HG03280 (cell line): Measurements from ENCODE around the gene TMEM213.

ENCODE experiments used
- ATAC-seq: cut with Tn5 transposase; IDR thresholded peaks from one replicate; pipeline ENCODE4 v1.9.1; 2021; ENCODE audit warnings: mild to moderate bottlenecking, moderate library complexity; ENCODE audit not compliant: unreplicated experiment

Gene TMEM213

DNA sequence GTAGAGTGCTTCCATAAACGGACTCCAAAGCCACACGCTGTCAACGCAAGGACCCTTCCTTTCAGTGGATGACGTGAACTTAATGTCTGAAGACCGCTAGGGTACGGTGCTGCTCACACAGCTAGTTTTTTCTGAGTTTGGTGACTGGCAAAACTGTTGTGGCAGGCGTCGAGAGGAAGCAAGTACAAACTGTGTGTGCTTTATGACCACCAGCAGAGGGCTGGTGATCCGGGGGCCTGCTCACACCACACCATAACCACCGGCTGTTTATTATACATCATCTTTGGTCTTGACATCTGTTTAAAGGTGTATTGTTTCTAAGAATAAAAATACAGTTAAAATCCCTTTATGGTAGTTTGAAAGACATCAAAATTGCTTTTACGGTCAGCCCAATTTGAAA is 37.3 kb downstream of the TMEM213 start:
- no peak for ATAC-seq

DNA sequence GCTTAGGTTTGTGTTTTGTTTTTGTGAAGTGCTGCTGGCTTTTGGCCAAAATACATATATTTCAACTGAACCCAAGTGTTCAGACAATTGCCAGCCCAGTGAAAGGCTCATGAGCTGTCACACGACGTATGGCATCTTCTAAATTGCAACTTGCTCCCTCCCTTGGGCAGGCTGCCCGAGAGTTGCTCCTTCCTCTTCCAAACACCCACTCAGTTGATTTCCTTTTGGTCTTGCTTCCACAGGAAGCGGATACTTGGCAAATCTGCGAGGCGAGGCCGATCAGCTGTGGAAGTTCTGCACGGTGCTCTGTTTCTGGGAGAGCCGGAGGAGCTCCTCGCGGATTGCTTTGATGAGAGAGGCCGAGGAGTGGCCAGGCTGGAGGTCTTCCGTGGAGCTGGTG is 39.8 kb downstream of the TMEM213 start:
- no peak for ATAC-seq

DNA sequence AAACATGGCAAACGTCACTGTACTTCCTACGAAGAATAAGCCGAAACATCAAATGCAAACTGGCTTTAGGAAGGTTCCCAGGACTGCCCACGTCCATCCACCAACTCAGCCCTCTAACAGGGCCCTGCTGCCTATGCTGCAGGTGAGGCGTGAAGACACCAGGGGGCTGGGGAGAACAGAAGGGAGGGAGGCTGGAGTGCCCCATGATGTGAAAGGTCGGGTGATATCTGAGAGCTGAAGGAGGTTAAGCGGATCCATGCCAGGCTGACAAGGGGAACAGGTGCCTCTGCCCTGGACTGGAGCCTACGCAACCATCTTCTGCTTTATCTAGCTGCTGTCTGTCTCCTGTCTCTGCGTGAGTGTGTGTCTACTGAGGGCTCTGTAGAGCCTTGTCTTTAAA is 40.4 kb downstream of the TMEM213 start:
- ATAC-seq: no peak

DNA sequence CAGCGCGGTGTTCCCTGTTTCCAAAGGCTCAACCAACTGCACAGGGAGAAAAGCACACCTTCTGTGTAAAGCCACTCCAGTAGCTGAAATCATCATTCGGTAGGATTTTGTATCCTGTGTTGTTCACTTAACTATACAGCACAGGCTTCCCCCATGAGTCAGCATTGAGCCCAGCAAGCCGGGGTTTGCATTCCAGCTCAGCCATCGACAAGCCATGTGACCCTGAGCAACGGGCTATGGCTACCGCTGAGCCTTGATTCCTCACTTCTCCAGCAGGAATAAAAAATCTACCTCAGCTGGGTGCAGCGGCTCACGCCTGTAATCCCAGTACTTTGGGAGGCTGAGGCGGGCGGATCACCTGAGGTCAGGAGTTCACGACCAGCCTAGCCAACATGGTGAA is 44.3 kb downstream of the TMEM213 start:
- no peak for ATAC-seq

DNA sequence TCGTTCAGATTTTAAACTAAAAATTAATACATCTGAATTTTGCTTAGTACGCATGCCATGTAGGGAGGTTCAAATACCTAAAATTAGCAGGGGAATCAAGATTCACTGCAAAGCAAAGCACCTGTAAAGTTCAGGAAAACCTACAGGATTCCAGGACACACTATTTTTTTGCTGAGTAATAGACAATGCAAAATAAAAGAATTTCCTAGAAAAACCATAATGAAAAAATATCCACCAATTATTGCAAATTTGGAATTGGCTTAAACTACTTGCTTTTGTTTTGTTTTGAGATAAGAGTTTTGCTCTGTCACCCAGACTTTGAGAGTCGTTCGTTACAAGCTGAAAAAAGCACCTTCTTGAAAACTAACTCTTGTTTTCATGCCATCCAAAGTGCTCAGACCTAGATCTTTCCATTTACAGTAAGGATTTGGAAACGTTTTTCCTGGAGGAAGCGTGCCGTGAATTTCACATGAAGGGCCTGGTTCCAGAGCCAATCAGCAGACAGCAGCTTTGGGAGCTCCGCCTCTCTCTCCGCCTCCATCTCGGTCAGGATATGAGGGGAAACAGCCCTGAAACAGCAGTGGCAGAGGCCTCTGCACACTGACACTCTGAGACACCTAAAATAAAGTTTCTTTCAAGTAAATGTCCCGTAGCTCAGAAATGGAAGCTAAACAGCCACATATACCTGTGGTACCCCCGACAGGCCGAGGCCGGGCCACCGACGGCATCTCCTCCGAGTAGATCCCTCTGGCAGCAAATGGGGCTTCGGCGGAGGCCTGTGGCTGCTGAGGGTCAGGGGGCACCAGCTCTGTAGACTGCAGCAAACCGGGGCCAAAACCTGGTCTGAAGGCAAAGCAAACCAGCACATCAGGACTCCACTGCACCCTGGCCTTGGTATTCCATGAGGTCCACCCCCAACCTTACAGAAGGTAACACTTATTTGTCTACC is 46.1 kb downstream of the TMEM213 start:
- ATAC-seq: no peak

DNA sequence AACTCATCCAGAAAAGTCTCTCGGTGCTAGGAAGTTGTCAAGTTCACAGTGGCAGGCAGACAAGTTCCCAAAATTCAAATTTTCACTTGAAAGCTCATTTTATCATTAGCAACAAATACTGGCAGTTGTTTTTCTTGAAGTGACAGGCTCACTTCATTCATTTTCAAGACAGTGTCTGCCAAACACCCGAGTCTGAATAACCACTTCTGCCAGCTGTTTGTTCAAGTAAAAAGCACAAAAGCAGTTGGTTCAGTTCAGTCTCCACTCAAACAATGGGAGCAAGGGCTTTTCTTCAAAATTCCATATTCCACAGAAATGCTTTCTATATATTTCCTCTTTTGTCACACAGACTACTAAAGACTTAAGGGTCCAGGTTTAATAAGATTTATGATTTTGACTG is 47.9 kb downstream of the TMEM213 start:
- ATAC-seq: no peak

DNA sequence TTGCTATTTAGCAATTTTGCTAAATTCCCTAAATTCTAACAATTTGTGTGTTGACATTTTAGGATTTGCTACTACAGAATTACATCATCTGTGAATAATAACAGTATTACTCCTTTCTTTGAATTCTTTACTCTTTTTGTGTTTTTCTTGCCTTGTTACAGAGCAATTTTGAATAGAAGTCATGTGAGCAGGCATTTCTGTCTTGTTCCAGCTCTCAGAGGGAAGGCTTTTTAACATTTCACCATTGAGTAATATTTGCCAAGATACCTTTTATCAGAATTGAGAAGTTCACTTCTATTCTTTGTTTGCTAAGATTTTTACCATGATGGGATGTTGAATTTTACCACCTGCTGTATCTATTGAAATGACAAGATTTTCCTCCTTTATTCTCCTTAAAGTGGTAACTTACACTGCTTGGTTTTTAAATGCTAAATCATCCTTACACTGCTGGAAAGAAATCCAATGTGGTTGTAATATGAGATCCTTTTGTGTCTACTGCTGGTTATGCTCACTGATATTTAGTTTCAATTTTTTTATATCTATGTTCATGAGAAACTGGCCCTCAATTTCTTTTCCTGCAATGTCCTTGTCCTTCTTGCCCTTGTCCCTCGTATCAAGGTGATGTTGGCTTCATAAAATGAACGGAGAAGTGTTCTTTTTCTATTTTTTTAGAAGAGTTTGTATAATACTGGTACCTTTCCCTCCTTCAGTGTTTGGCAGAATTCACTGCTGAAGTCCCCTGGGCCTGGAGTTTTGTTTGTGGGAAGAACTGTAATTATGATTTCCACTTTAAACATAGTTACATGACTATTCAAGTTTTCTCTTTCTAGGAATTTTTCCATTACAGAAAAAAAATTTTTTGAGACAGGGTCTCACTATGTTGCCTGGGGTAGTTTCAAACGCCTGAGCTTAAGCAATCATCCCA is 50.5 kb downstream of the TMEM213 start:
- no peak for ATAC-seq

DNA sequence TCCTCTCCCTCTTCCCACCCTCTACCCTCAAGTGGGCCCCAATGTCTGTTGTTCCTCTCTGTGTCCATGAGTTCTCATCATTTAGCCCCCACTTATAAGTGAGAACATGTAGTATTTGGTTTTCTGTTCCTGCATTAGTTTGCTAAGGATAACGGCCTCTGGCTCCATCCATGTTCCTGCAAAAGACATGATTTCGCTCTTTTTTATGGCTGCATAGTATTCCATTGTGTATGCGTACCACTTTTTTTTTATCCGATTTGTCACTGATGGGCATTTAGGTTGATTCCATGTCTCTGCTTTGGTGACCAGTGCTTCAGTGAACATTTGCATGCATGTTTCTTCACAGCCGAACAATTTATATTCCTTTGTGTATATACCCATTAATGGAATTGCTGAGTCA is 51.9 kb downstream of the TMEM213 start:
- no peak for ATAC-seq

DNA sequence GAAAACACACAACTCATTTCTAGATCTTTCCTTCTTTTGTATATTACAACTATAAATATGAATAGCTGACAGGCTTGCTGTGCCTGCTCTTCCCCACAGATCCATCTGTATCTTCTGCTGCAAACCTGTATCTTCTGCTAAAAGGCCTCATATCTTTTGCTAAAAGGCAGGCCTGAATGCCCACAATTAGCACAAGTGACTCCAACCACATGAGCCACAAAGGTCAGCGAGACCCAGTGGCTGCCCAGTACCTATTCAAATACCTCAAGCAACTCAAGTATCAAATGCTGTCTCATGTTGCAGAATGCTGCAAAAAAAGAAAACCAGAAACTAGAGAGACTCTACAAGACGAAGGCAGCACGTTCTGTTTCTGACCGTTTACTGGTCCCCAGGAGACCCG is 54.7 kb downstream of the TMEM213 start:
- ATAC-seq: no peak

DNA sequence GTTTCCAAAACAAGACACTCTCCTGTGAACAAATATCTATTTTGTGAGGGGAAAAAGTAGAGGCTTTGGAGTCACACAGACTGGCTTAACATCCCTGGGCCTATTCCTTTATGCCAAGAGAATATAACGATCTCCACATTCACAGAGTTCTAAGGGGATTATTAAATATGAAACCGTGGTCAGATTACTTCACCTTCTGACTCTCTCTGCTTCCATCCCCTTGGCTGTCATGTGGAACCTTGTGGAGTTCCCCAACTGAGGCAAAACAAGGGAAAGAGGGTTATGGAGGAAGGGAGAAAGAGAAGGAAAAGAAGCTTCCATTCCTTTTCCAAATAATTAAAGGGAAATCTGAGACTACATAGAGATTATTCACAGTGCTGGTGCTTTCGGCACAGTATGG is 55.7 kb downstream of the TMEM213 start:
- no peak for ATAC-seq

DNA sequence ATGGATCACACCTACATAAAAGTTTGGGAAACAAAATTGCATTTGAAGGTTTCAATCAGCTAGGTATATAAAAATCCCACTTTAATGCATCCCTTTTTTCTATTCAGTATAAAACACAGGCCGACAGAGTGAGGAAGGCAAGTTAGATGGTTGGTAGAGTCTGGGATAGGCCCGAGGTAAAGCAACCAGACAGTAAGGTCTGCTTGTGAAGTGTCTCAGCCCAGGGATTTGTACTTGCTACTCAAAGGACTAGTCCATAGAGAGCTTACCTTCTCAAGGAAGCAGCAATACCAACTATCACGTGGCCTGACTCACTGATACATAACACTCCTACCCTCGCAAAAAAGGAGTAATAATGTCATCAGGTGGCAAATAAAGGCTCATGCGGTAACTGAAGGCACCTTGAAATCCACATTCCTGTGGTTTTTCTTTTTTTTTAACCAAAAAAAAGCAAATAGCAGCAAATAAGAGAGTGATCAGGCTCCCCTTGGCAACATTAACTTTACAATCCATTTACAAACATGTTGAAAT is 56.4 kb downstream of the TMEM213 start:
- ATAC-seq: no peak

DNA sequence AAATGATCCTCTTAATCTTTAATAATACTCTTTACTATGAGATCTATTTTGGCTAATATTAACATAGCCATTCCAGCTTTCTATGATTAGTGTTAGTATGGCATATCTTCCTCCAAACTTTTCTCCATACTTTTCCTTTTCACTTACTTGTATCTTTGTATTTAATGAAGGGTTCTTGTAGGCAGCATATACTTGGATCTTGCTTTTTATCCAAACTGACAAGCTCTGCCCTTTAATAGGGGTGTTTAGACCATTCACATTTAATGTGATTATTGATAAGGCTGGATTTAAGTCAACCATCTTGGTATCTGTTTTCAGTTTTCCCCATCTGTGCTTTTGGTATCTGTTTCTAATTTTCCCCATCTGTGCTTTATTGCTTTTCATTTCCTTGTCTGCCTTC is 59.9 kb downstream of the TMEM213 start:
- ATAC-seq: no peak

DNA sequence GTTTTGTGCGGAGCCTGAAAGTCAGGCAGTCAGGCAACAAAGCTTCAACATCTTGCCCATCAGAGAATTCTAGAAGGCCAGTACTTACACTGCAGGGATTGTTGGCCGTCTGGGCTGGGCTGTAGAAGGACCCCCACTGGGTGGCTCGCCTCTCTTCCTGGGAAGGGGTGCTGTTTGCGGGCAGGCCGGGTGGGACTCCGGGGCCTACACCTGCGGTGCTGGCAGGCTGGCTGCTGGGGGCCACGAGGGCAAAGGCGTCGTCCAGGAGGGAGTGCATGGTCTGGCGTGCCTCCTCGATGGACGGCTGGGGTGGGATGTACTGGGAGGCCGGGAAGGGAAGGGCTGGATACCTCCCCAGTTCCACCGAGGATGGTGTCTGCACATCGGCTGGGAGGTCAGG is 63.3 kb downstream of the TMEM213 start:
- no peak for ATAC-seq

DNA sequence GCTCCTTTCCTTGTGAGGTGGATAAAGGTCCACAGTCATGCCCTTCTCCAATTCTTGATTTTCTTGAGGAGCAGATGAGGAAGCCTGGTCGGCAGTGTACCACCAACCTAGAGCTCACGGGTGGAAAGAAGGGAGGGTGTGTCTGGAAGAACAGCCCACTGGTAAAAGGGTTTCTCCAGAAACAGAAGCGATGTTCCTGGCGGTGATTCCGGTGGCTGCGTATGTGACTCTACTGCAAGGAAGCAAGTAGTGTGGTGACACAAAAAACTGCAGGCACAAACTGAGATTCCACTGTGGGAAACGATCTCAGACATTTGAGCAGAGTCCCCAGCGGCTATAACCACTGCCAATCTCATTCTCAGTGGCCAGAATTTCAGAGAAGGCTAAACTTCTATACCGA is 66.1 kb downstream of the TMEM213 start:
- ATAC-seq: no peak

DNA sequence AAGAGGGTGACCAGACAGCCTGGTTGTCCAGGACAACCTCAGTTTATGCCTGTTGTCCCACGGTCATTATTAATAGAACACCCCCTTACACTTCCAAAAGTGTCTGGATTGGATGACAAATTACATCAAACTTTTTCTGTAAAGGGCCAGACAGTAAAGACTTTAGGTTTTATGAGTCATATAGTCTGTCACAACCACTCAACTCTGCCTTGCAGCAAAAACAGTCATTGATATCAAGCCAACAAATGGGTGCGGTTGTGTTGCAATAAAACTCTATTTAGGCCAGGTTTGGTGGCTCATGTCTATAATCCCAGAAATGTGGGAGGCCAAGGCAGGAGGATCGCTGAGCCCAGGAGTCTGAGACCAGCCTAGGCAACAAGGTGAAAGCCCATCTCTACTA is 66.9 kb downstream of the TMEM213 start:
- ATAC-seq: no peak

DNA sequence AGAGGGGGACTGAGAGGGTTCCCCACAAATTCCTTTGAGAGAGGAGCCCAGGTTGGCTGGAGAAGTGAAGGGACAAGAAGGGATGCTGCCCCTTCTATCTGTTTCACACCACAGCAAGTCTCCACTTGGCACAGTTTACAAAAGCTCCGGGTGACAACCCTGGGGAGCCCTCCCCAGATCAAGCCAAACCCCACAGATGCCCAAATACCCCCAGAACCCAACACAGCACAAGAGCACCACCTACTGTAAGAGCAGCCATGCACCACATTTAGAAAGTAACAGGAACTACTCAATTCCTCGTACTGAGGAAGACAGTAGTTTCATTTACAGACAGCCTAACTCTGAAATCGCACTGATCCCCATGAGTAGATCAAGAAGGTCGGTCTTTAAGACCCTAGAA is 68.0 kb downstream of the TMEM213 start:
- no peak for ATAC-seq

DNA sequence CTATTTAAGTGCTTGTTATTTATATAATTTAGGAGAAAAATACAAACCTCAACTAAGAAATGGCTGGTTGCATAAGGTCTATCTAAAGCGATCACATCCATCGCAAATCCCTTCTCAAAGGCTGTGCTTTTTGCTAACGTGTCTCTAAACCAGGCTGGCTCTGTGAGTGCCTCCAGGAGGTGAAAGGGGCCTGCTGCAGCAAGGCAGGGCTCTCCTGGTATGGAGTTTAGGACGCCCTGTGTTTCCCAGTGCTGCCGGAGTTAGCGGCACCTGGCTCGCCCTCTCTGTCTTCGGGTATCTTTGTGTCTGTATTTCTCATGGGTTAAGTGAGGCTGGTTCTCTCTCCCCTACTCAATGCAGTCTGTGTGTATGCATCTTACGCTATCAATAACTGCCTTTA is 68.6 kb downstream of the TMEM213 start:
- no peak for ATAC-seq

DNA sequence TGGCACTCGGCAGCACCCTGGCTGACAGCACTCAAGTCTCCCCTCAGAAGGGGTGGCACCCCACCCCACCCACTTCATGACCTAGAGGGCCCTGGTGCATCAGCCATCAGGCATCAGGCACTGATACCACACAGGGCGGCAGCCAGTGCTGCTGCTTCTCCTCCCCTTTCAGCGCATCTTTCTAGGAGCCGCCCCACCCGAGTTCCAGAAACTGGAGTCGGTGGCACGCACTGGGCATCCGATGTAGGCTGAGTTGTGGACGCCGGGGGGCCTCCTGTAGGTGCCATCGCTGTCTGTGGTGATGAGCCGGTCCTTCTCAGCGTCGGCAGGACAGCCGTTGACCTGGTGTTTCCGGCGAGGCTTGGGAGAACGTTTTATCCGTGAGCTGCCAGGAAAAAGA is 70.0 kb downstream of the TMEM213 start:
- ATAC-seq: no peak

DNA sequence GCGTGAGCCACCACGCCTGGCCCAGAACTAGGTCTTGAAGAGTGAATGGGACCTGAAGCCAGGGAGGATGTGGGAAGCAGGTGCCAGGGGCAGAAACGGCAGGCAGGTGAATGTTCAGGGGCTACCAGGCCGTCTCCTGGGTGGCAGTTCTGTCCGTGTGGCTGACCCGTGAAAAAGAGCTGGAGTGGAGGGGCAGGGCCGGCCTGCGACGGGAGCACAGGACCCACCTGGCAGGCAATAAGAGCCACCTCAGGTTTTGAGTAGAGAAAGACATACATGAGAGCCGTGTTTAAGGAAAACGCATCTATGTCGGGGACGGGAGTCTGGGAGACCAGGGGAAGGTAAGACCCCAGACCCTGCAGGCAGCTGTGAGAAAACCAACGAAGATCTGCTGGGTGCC is 70.9 kb downstream of the TMEM213 start:
- no peak for ATAC-seq

DNA sequence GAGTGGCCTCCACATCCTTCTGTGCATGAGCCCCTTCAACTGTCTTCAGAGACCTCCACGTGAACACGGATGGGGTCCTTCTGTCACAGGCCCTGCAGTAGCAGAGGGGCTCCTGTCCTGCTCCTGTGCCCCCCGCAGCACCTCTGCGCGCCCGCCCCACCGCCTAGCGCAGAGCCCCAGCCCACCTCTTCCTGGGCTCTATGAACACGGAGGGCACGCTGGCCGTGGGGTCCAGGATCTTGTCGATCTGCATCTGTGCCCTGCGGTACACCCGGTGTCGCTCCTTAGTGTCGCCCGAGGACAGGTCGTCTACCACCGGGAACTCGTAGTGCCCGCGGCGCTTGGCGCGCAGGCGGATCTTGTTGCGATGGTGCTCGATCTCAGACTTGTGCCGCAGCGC is 71.6 kb downstream of the TMEM213 start:
- no peak for ATAC-seq

DNA sequence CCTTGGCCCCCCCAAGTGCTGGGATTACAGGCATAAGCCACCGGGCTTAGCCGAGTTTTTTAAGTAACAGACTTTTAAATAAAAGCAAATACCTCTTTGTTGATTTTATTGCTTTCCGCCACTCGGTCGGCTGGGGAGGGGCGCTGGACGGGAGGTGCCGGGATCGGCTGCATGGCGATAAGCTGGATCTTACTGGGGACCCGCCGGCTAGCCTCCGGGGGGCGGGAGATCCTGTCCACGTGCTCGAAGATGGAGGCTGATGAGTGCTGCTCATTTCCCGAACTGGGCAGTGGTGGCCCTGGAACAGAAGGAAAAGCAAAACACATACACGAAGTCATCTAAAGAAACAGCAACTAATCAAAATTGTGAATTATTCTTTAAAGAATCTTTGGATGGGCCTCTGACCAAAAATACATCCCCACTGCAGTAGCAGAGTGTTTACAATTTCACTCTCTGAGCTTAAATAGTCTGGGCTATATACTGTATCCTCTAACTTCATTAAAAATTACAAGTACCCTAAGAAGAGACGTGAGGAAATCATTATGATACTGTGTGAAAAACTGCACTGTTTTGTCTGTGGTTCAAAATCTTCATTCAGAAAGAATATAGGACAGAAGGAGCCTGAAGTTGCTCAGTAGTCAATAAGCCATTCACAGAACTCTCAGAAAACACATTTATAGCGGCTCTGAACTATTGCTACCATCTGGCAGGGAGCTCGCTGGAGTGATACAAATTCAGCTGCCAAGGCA is 73.4 kb downstream of the TMEM213 start:
- no peak for ATAC-seq
